AG09319 (cell line): ENCODE measurements around the gene MTM1.

ENCODE experiments used
- DNase-seq: peaks from one replicate; pipeline ENCODE4 v3.0.0-alpha.2; 2010; ENCODE audit warnings: low read depth; ENCODE audit errors: extremely low read depth
- TF ChIP-seq, protein P1 (sequence below): IDR thresholded peaks from 2 replicates; pipeline ENCODE4 v1.5.1; 2011; ENCODE audit warnings: low read depth, mild to moderate bottlenecking, inconsistent platforms, low read length, moderate library complexity

MTM1 gene

DNA sequence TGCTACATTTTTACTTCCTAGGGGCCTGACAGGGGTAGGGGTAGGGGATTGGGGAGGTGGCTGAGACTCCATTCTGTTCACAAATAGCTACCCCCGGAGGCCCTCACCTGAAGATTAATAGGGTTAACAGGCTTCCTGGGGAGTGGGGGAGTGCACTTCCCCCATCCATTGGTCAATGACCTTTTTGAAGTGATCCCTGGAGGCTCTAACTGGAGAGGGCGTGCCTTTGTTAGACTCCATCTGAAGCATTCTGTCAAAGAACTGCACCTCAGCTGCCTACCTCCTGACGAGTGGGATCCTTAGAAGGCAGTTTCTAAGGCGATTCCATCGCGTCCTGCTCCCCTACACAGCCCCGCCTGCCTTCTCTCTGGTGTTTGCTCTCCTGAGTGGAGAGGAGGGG lies 10.0 kb upstream of the MTM1 start:
- TF ChIP-seq, protein P1, sequence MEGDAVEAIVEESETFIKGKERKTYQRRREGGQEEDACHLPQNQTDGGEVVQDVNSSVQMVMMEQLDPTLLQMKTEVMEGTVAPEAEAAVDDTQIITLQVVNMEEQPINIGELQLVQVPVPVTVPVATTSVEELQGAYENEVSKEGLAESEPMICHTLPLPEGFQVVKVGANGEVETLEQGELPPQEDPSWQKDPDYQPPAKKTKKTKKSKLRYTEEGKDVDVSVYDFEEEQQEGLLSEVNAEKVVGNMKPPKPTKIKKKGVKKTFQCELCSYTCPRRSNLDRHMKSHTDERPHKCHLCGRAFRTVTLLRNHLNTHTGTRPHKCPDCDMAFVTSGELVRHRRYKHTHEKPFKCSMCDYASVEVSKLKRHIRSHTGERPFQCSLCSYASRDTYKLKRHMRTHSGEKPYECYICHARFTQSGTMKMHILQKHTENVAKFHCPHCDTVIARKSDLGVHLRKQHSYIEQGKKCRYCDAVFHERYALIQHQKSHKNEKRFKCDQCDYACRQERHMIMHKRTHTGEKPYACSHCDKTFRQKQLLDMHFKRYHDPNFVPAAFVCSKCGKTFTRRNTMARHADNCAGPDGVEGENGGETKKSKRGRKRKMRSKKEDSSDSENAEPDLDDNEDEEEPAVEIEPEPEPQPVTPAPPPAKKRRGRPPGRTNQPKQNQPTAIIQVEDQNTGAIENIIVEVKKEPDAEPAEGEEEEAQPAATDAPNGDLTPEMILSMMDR, result no peak
- no peak for DNase-seq

DNA sequence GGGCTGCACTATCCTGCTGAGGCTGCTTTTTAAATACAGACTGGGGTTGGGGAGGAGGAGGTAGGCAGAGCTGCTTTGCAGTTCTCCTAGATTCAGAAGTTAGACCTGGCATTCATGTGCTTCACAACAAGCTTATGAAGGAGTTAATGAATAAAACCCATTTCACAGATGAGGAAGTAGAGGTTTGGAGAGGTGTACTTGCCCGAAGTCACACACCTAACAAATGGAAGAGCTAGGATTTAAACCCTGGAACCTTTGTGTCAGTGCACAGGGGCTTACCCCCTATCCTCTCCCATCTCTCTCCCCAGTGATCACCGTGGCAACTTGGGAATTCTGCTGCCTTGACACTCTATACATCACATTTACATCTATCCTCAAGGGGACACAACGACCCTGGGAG lies 3.6 kb upstream of the MTM1 start:
- TF ChIP-seq, protein P1, result no peak
- no peak for DNase-seq

DNA sequence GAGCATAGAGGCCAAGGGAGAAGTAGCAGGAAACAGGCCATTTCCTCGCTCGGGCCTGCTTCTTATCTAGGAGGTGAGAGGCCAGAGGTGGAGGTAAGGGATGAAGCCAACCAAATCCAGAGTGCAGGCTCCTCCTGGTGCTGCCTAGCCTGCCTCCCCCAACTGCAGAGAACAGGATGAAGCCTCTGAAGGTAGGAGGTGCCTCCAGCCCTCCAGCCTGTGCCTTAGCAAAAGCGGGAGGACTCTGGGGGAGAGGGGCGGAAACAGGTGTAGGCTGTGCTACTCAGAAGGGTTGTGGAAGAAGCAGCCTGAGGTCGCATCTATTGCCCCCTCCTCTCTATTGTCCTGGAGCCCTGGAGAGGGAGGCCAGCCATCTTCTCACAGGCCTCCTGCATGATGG lies 2.9 kb upstream of the MTM1 start:
- TF ChIP-seq, protein P1, result no peak
- DNase-seq, result no peak

DNA sequence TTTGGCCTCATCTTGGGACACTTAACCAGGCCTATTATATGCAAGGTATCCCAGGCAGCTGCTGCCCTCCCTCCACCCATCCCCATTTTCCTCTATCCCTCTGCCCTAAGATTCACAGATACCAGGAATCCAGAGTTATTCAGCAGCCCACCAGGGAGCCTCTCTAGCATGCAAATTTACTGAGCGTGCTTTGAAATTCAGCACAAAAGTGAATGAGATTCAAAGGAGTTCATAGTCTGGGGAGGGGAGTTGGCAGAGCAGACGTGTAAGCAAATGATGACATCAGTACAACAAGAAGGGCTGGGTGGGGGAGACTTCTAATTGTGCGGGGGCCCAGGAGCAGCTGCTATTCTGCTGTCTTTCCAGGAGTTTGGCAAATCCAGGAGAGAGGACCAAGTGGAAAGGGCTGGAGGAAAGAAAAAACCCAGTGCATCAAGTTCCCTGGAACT lies 1.7 kb upstream of the MTM1 start:
- DNase-seq, result no peak
- TF ChIP-seq, protein P1, result no peak

DNA sequence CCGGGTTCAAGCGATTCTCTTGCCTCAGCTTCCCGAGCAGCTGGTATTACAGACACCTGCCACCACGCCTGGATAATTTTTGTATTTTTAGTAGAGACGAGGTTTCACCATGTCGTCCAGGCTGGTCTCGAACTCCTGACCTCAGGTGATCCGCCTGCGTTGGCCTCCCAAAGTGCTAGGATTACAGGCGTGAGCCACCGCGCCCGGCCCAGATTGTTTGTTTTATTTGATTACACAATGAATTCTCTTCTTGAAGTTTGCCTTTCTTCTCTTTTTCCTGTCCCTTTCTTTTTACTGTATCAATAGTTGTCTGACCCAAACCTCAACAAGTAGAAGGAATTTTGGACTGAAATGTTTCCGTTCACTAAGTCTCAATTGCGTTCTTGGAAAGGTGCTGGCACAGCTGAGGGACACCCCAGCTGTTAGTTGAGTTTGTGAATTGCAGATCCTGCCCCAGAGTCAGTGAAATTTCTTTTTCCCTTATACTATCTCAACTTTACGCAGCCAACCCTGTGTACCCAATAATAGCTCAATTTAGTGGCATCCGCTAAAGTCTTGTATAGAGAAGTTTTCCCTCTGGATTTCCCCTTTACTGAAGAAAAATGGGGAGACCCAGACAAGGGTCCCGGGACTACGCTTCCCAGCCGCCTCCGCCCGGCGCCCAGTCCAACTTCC lies 639 bp upstream of the MTM1 start:
- no peak for DNase-seq
- TF ChIP-seq, protein P1, result no peak

DNA sequence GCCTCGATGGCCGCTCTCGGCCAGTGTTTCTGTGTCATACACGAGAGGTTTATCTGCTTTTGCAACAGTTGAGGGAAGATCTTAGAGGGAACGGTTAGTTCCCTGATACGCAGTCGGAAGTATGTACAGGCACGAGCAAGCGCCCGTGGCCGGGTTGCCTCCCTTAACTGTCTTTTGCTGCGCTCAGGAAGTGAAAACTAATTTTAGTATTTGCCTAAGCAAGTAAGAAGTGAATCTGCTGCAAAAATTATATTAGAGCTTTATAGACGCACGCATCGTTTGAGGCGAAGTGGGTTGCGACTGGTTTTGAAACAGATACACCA lies 695 bp downstream of the MTM1 start:
- no peak for DNase-seq
- TF ChIP-seq, protein P1, result no peak

DNA sequence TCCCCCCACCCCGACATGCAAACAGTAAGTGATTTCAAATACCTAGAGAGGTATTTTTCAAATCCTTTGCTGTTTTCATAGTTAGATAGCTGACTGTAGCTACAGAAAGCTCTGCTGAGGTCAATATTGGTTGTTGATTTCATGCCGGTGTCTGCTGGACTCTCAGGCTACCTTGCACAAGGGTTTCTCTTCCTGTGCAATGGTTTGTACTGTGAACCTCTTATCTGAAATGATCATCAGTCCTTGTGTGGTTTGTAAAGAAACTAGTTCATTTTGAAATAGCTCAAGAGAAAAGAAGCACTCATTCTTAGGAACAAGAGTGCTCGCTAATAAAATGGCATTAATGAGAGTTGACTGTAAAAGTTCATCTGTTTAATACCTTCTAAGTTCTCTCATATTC lies 2.1 kb downstream of the MTM1 start:
- TF ChIP-seq, protein P1, result no peak
- no peak for DNase-seq
